GM19324 (cell line): ENCODE data around the gene SLC7A5.

Experiments
- ATAC-seq: cut with Tn5 transposase; IDR thresholded peaks from one replicate; pipeline ENCODE4 v1.9.1; 2021; ENCODE audit warnings: mild to moderate bottlenecking, moderate library complexity; ENCODE audit not compliant: unreplicated experiment, low FRiP score

SLC7A5 gene

DNA sequence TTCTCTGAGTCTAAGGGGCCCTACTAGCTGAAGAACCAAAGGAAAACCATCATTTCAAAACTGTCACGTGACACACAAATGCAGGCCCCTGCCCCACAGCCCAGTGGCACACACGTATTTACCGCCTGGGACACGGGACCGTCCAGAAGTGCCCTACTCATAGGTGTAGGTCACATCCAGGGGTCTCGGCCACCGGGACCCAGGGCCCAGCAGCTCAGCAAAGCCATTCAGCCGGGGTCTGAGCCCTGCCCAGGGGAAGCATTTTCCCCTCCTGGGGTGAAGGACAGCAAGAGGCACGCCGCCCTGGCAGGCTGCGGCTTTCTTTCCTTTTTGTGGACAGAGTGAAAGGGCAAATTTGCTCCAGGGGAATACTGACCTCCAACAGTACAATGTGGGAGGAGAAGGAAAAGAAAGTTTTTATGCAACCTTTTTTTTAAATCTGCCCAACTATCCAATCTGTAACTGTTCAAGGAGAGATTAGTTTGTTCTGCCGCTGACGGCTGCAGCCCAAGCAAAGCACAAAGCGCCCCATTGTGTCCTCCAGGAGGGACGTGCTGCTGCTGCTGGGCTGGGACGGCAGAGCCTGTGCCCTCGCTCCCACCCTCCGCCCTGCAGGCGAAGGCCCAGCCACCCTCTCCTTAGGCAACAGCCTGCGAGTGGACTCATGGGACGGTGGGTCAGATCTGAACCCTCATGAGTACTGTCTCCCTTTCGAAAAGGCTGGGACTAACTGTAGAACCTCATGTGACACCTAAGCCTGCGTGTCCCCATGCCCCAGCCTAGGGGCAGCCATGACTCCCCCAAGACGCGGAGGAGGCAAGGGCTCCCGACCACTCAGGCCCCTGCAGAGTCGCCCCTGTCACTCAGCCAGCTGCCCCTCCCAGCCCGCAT is 21.3 kb downstream of the SLC7A5 start:
- ATAC-seq = no peak

DNA sequence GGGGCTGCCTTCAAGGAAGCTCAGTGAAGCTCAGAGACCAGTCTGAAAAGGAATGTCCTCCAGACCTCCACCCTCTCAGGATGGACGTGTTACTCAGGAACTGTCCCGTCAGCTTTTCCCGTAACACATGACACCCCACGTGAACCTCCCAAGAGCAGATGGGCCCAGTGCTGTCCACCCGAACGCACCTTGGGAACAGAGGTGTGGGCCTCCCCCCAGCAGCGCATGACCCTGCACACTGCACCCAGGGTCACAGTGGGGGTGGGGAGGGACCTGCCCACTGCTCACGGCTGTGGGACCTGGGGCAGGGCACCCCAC is 21.9 kb downstream of the SLC7A5 start:
- no peak for ATAC-seq

- no peak for ATAC-seq
Measured at GRCh38 chr16:87846705-87847466, 22.4 kb downstream of the SLC7A5 start.

GRCh38 chr16:87845807-87846619 is 23.3 kb downstream of the SLC7A5 start:
- ATAC-seq = no peak

GRCh38 chr16:87845213-87845612 is 24.1 kb downstream of the SLC7A5 start:
- no peak for ATAC-seq

DNA sequence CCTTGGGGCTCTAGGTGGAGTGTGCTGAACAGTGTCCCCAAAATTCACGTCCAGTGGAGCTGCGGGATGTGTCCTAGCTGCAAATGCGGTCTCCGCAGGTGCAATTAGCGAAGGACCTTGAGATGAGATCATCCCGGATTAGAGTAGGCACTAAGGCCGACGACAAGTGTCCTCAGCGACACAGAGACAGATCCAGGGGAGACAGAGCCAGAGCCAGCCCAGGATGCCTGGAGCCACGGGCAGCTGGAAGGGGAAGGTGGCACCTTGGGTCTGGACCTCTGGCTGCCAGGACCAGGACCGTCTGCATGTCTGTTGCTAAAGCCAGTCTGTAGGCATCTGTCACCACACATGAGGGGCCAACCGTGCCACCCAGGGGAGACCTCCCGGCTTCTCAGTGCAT is 24.5 kb downstream of the SLC7A5 start:
- no peak for ATAC-seq

GRCh38 chr16:87844120-87844733 is 25.1 kb downstream of the SLC7A5 start:
- ATAC-seq = no peak

- no peak for ATAC-seq
Measured at GRCh38 chr16:87843678-87844105, 25.6 kb downstream of the SLC7A5 start.

- ATAC-seq = no peak
Measured at GRCh38 chr16:87842209-87842869, 27.0 kb downstream of the SLC7A5 start.

GRCh38 chr16:87841340-87842208 is 27.7 kb downstream of the SLC7A5 start:
- ATAC-seq = no peak

- no peak for ATAC-seq
Measured at GRCh38 chr16:87840271-87840978, 28.9 kb downstream of the SLC7A5 start.

GRCh38 chr16:87839542-87840270 is 29.6 kb downstream of the SLC7A5 start:
- ATAC-seq = no peak

DNA sequence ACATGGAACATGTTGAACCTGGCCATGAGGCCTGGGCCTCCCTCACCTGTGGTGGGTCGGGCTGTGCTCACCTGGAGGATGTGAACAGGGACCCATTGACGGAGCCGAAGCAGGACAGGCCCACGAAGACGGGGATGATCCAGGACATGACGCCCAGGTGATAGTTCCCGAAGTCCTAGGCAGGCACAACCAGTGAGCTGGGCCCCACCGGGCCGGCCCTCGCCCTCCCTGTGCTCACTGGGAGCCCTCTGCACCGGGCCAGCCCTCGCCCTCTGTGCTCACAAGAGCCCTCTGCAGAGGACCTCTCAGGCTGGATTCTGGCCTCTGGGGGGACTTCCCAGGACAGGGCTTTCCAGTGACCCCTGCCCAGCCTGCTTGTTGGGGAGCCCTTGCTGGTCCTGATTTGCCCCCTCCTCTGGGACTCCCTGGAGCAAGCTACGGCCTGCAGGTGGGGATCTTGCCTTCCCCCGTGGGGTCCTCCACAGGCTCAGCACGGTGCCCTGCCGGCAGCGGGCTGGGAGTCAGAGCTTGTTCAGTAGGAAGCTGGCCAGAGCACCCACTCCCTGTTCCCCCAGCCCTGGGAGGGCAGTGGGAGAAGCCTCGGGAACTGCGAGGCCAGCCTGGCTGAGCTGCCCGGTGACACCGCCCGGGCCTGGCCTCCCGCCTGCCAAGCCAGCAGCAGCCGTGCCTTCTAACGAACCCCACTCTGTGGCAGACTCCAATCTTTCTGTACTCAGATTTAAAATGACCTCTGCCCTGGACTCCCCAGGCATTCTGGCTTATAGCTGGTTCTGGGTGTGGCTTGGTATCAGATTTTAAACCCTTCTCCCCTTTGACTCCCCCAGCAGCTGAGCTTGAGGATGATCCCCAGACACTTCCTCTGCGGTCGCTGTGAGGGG is 30.4 kb downstream of the SLC7A5 start:
- no peak for ATAC-seq

GRCh38 chr16:87837627-87838289 is 31.5 kb downstream of the SLC7A5 start:
- ATAC-seq = no peak

DNA sequence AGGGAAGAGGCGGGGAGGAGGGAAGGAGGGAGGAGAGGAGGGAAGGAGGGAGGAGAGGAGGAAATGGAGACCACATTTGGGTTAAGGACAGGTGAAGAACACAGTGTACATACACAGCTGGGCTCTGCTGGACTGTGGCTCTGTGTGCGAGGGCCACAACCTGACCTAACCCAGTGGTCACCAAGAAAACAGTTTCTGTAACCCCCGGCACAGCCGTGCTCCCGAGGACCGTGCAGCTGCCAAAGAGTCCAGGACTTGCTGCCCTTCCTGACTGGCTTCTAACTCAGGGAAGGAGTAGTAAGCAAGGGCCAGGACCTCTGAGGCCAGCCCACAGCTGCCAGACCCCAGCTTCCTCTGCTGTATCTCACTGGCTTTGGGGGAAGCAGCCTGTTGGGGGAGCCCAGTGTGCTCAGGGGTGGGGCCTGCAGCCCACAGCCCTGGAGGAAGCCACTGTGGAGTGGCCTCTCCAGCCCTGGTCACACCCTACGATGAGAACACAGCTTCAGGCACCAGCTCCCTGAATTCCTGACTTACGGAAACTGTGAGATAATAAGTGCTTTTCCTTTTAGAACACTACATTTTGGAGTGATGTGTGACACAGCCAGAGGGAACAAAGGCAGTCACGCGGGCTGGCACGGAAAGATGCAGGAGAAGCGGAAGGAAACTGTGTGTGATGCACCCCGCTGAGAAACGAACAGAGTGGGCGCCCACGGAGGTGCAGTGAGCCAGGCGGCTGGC is 32.3 kb downstream of the SLC7A5 start:
- ATAC-seq = no peak
